COLO668 (cell line): ENCODE results near the gene MAP1B.

Source experiments
- DNase-seq: peaks from one replicate; lab custom pipeline; 2025; ENCODE audit not compliant: unreplicated experiment; lab: John Stamatoyannopoulos, UW

MAP1B gene

DNA sequence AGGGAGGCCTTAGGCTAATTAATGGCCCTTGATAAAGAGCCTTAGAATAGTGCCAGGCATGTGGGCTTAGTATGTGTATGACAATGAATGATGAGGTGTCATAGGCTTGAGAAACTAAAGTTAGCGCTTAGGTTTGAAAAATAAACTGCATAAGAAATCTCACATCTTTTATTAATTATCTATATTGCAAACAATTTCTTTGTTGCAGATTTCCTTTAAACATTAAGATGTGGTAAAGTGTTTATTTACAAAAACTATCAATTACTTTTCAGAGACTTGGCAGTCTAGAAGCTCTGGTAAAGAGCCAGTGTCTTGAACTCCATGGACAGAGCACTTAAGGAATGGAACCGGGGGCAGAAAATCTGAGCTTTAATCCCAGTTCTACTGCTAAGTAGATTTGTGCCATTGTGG, 23.1 kb downstream of the MAP1B start:
- no peak for DNase-seq

GRCh38 chr5:72133212-72133990, 26.1 kb downstream of the MAP1B start:
- no peak for DNase-seq

GRCh38 chr5:72134226-72134899, 27.1 kb downstream of the MAP1B start:
- DNase-seq, result no peak

GRCh38 chr5:72137826-72138409, 30.6 kb downstream of the MAP1B start:
- DNase-seq, result no peak

- DNase-seq, result no peak
Measured at GRCh38 chr5:72138943-72139521, 31.8 kb downstream of the MAP1B start.

GRCh38 chr5:72140711-72141110, 33.4 kb downstream of the MAP1B start:
- DNase-seq, result no peak

DNA sequence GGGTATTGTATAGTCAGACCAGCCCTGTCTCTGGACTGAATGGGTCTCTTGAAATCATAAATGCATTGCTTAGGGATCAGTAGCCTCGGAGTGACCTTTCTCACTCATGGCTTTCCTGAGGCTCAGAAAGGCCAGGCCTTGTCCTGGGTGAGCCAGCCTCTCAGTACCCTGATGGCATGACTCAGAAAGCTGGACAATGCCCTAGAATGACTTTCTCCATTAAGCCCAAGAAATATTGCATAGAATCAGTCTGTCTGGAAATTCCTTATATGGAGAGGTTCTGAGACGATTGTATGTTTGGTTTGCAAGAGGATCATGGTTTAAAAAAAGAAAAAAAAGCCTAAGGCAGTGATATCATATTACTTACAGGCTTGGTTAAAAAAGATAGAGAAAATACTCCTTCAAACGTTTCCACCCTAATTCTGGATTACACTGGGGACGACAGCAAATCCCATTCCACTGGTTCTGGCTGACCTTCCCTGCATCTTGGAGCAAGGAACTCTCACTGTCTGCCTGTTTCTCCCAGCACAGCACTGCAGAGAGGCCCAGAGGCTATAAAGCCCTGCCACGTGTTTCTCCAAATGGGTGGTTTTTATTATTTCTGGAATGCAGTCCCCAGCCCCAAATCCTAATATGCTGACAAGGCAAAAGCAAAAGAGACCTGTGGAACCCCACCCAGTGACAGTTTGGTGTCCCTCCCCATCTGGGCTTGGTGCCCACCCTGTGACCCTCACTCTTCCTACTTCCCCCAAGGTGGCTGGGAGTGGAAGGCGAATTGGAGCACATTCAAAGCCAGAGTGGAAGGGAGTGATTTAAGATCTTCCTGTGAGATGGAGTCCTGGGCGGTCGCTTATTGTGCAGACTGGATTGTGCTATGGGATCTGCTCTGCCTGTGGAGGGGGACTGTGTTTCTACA, 34.4 kb downstream of the MAP1B start:
- no peak for DNase-seq

GRCh38 chr5:72144762-72145161, 37.5 kb downstream of the MAP1B start:
- DNase-seq, result no peak

GRCh38 chr5:72145348-72145747, 38.1 kb downstream of the MAP1B start:
- no peak for DNase-seq

GRCh38 chr5:72146056-72146455, 38.8 kb downstream of the MAP1B start:
- DNase-seq, result no peak

GRCh38 chr5:72147569-72147968, 40.3 kb downstream of the MAP1B start:
- no peak for DNase-seq

DNA sequence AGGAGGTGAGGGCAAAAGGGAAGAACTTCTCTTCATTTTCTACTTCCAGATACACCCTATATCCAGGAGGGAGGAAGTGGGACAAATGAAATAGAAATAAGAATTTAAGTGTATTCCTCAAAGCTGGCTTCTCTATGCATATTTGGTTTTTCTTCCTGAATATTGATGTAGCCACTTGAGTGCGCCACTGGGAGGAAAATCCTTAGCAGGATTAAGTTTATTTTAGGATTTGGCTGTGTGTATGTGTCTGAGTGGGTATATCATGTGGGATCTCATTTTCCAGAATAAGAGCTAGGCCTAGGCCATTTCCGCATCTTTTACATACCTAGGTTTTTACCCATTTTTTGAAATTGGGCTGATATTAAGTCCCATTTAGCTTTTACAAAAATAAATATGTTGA, 42.5 kb downstream of the MAP1B start:
- no peak for DNase-seq

GRCh38 chr5:72151169-72151568, 43.9 kb downstream of the MAP1B start:
- DNase-seq, result no peak

GRCh38 chr5:72151646-72152045, 44.4 kb downstream of the MAP1B start:
- no peak for DNase-seq

DNA sequence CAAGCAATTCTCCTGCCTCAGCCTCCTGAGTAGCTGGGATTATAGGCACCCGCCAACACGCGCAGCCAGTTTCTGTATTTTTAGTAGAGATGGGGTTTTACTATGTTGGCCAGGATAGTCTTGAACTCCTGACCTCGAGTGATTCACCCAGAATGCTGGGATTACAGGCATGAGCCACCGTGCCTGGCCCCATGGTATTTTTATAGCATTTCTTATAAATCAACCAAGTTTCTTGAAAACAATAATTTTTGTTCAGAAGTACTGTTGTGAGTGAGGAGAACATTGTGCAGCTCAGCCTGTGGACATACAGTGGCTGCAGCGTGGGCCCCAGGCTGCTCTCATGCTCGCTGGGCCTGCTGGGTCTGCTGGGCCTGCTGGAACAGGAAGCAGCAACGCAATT, 45.3 kb downstream of the MAP1B start:
- no peak for DNase-seq

DNA sequence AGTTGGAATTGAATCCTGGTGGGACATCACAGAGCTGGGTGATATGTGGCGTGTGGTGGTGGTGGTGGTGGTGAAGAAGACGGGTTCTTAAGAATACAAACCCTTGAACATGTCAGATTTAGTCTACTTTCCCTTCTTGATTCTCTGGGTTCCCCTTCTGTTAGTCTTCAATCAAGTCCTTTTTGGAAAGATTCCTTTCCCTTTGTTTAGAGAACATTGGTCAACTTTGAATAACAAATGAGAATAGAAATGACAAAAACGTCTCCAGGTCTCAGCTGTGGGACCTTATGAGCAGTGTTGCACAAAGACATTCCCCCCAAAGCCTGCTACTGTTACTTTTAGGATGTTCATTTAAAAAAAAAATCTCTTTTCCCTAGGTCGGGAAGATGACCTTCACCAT, 46.3 kb downstream of the MAP1B start:
- no peak for DNase-seq

- DNase-seq, result peak; percentile 22
Measured at GRCh38 chr5:72154076-72154756, 46.9 kb downstream of the MAP1B start.

DNA sequence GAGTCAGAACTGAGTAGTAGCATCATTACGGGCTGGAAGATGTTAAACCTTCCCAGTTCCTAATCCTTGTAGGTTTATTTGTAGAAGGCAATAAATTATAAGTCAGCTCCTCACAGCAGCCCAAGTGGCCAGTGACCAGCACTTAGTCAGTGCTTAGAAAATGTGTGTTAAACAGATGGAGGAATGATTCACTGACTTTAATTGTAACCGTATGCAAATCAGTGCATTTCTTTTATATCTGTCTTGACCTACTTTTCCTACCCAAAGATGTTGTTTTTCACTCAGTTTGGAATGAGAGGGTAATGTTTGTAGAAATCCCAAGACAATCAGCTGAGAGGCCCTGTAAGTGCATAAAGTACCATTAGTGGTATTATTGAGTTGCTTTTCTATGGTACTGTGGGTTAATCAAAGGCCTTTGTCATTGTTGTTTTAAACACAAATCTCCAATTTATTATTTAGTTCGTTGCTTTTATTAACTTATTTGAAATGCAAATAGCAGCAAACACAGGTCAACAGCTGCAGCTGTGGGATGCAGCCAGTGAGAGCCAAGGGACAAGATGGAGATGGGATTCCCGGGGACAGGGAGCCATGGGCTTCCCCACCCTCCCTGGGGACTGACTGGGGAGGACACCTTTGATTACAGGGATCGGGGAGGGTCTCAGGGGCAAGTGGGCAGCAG, 49.8 kb downstream of the MAP1B start:
- no peak for DNase-seq

GRCh38 chr5:72157625-72157962, 50.3 kb downstream of the MAP1B start:
- DNase-seq, result no peak

DNA sequence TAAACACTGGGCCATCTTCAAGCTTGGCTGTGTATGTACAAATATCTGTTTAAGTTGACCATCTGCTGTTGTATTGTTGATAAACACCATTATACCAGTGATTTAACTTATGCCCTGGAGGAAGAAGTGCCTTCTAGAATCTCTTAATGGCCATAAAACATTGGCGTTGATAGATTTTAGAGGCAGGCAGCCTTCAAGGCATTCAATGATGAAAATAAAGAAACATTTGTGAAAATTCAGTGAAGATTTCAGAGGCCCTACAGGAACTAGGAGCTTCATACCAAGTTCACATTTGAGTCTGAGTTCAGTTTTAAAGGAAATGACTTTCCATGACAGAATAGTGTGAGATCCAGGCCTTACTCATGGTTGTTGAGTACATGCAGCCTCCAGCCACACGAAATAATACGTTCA, 52.2 kb downstream of the MAP1B start:
- no peak for DNase-seq
